GM12892 (cell line): ENCODE measurements around the gene LRRC23.

Experiments used
- POLR2A ChIP-seq: IDR thresholded peaks from 2 replicates; pipeline ENCODE4 v1.6.1; 2011; ENCODE audit warnings: low read depth, low read length, control low read depth
- TAF1 ChIP-seq: IDR thresholded peaks from 2 replicates; pipeline ENCODE4 v1.6.1; 2011; ENCODE audit warnings: low read depth, mild to moderate bottlenecking, control low read depth, low read length, borderline replicate concordance

- TF ChIP-seq TAF1 = no peak
- TF ChIP-seq POLR2A = no peak
Measured at GRCh38 chr12:6942331-6942665, 37.7 kb downstream of the LRRC23 start.
